ENCODE results near the gene FOXA3.

GRCh38 chr19:45862271-45862563, 1.9 kb upstream of the FOXA3 start:
- no peak for TF ChIP-seq POLR2A (IDR thresholded peaks at IDR 0.05)
- TF ChIP-seq CTCF (IDR thresholded peaks at IDR 0.05): no peak

Data from gastroesophageal sphincter (tissue), 3 donors.